Measurements from ENCODE around the gene TAS2R40.

GRCh38 chr7:143222782-143223181 is 945 bp downstream of the TAS2R40 start:
- no peak for TF ChIP-seq CTCF (IDR thresholded peaks at IDR 0.05)
- no peak for TF ChIP-seq POLR2A (IDR thresholded peaks at IDR 0.05)
